ENCODE data around the gene UBL4B. TPM values are rescaled to one million over a fixed set of nuclear protein-coding genes. Genes with fewer than 3 reads are reported as not detected.

Gene UBL4B
- total RNA-seq, 1 experiment from 2014 or later = not detected

DNA sequence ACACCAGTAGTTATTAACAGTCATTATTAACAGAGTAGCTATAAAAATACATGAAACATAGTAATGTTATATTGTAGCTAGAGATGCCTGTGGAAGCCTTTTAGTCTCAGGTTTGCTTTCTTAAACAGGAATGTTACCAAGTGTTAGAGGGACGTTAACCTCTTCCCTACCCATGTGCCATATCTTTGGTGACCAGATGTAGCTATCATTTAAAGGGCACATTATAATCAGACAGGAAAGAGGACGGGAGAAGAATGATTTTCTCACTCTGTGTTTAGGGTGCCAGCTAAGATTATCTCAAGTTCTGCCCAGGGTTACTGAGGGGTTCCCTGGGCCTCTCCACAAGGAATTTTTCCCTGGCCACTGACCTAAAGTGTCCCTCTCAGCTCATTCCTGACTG is 20.9 kb upstream of the UBL4B start:
- Histone ChIP-seq H3K9me3 (ENCODE audit: control insufficient read depth, low read depth, low read length) (no peaks in the 10 kb centered on the region), H2BK120ac (ENCODE audit: low read depth, low read length, poor library complexity, severe bottlenecking) (no peak overlapping the region), H3K9ac (ENCODE audit: extremely low read depth, insufficient read length, low read length) (no peak overlapping the region), H2BK15ac (ENCODE audit: low read depth, low read length) (no peak overlapping the region), H2BK5ac (ENCODE audit: insufficient read length, low read length) (no peak overlapping the region), H3K4me2 (ENCODE audit: insufficient read depth, insufficient read length, low read length) (no peak overlapping the region), H2BK12ac (ENCODE audit: insufficient read length, low read depth, low read length) (no peak overlapping the region), H3K23ac (ENCODE audit: insufficient read length, low read depth, low read length) (no peak overlapping the region), H3T11ph (ENCODE audit: low read length) (no peak overlapping the region), H4K5ac (ENCODE audit: insufficient read length, low read depth, low read length) (no peak overlapping the region), H3K27ac (ENCODE audit: insufficient read length, low read depth, low read length) (no peak overlapping the region), H3K4me1 (ENCODE audit: insufficient read depth, low read length) (no peaks in the 10 kb centered on the region), H3K79me2 (ENCODE audit: insufficient read depth, low read length) (no peaks in the 10 kb centered on the region), H3K18ac (ENCODE audit: insufficient read length, low read depth, low read length) (no peak overlapping the region), H3K4ac (ENCODE audit: low read depth, low read length) (no peak overlapping the region), H3K56ac (ENCODE audit: insufficient read length, low read depth, low read length) (no peak overlapping the region), H4K91ac (ENCODE audit: insufficient read length, low read depth, low read length) (no peak overlapping the region), H3K79me1 (ENCODE audit: insufficient read depth, low read depth, low read length, poor library complexity, severe bottlenecking) (no peaks in the 10 kb centered on the region), H3K23me2 (ENCODE audit: insufficient read length, low read depth, low read length, poor library complexity, severe bottlenecking) (no peaks in the 10 kb centered on the region), H4K20me1 (ENCODE audit: control insufficient read depth, insufficient read depth, insufficient read length) (no peaks in the 10 kb centered on the region), H2AFZ (ENCODE audit: low read length) (no peak overlapping the region), H3K27me3 (ENCODE audit: insufficient read depth, low read length) (peaks cover 7% of the 10 kb centered on the region; the same call in 1 of the 2 replicates), H4K8ac (replicated peaks; ENCODE audit: insufficient read length, low read depth, low read length) (no peak overlapping the region), H2BK20ac (ENCODE audit: low read depth, low read length, poor library complexity, severe bottlenecking) (no peak overlapping the region), H3K14ac (ENCODE audit: insufficient read depth, low read length) (no peak overlapping the region), H2AK5ac (ENCODE audit: insufficient read length, low read length) (no peak overlapping the region)
- no CpG with 5 or more reads among the region's 2 CpGs for WGBS (ENCODE audit: extremely low coverage, insufficient read length, low lambda C conversion rate)
- Mint-ChIP-seq H3K4me1 (peaks cover 10 to 11% of the 10 kb centered on the region in 2 experiments), H3K27me3 (ENCODE audit: low read depth) (peaks cover 49% of the 10 kb centered on the region), H3K9me3 (peaks cover 0 to 2% of the 10 kb centered on the region in 2 experiments; a peak in 2 of 5 replicates), H3K36me3 (ENCODE audit: insufficient read depth in 1 of 3, low read depth in 3 of 3) (no peaks in the 10 kb centered on the region; a peak in 1 of 7 replicates), H3K27ac (no peak overlapping the region), H3K4me3 (no peak overlapping the region)
- TF ChIP-seq, protein P1, sequence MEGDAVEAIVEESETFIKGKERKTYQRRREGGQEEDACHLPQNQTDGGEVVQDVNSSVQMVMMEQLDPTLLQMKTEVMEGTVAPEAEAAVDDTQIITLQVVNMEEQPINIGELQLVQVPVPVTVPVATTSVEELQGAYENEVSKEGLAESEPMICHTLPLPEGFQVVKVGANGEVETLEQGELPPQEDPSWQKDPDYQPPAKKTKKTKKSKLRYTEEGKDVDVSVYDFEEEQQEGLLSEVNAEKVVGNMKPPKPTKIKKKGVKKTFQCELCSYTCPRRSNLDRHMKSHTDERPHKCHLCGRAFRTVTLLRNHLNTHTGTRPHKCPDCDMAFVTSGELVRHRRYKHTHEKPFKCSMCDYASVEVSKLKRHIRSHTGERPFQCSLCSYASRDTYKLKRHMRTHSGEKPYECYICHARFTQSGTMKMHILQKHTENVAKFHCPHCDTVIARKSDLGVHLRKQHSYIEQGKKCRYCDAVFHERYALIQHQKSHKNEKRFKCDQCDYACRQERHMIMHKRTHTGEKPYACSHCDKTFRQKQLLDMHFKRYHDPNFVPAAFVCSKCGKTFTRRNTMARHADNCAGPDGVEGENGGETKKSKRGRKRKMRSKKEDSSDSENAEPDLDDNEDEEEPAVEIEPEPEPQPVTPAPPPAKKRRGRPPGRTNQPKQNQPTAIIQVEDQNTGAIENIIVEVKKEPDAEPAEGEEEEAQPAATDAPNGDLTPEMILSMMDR (conservative IDR thresholded peaks at IDR 0.05) = no peak
- DNase-seq = no peak
